ENCODE data around the gene CHRNG.

The CHRNG gene

DNA sequence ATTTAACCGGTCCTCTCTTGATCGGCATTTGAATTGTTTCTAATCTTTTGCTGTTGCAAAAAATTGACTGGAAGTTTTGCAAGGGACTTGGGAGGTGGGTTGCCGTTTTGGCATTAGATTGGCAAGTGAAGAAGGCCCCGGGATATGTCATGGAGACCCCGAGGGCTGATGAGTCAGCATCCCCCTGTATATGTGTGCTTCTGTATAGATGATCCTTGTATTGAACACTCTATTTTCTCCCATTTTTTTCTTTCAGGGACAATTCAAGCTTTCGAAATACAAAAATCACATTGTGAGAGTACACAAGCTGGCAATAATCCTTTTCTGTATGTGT is 41.1 kb downstream of the CHRNG start:
- DNase-seq: no peak

DNA sequence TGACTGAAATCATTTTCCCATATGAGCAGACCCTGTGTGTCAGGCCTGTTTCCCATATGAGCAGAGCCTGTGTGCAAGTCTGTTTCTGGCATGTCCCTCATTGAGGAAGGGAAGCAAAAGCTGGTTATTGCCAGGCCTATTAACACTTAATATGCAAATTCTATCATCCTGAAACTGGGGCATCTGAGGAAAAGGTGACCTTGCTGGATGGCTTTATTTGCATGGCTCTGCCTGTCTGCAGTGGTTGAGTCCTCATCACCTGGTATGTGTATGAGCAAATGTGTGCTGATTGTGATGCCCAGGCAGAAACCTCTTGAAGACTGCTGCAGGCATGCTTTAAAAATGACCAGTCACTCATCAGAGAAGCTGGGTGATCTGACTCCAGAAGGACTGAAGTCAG is 42.2 kb downstream of the CHRNG start:
- DNase-seq: no peak

- DNase-seq: no peak
Observed at GRCh38 chr2:232584238-232584637, 44.7 kb downstream of the CHRNG start.

DNA sequence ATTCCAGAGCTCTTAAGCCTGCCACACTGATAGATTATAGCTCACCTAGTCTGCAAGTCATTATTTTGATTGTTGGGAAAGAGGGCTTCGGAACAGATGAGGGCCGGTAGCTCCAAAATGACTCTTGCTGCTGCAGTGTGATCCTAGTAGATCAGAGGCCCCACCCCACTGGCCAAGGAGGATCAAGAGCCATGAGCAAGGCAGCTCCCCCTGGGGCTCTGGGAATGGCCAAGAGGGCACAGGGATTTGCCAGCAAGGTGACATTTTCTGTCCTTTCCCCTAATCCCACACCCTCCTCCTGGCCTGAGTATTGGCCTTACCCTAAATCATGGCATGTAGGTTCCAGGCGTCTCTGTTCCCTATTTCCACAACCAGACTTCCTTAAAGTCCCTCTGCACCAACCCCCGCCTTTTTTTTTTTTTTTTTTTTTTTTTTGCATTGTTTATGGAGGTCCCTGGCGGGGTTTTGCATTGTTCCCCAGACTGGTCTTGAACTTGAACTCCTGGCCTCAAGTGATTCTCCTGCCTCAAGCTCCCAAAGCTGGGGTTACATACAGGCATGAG is 47.5 kb downstream of the CHRNG start:
- DNase-seq: no peak

DNA sequence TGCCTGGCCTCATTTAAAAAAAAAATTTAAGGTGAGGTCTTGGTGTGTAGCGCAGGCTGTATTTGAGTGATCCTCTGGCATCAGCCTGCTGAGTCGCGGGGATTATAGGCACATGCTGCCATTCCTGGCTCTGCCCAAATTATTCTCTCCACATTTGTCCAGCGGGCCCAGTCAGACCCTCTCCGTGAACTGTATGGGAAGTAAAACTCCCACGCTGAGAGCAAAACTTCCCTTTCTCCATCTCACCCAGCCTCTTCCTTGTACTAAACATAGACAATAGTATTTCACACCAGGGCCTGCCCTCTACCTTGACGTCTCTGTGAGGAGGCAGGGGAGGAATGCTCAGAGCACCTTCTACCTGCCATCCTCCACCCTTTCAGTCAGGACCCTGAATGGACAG is 48.0 kb downstream of the CHRNG start:
- no peak for DNase-seq

- no peak for DNase-seq
Observed at GRCh38 chr2:232588031-232588430, 48.5 kb downstream of the CHRNG start.

DNA sequence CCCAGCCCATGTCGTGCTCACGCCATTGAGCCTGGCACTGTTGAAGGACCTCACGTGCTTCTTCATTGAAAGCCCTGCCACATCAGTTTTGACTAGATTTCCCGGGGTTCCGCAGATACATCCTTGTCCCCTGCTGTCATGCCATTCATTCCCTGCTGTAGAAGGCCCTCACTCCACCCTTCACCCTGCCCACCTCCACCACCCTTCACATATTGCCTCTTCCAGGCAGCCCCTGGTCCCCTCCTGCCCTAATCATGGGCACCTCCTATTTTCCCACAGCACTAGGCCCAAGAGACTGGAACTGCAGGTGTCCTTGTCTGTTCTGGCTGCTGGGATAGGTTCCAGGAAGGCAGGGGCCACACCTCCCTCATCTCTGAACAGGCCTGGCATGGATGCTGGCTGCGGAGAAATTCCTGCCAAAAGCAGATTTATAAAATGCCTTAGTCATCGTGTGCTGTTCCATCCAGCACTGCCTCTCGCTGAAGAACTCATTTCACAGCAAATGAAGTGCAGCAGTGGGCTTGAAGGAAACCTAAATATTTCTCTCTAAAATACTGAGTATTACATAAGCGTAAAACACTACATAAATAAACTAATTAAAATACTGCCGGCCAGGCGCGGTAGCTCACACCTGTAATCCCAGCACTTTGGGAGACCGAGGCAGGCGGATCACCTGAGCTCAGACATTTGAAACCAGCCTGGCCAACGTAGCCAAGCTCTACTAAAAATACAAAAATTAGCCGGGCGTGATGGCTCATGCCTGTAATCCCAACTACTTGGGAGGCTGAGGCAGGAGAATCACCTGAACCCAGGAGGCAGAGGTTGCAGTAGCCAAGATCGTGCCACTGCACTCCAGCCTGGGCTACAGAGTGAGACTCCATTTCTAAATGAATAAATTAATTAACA is 49.4 kb downstream of the CHRNG start:
- DNase-seq: no peak

DNA sequence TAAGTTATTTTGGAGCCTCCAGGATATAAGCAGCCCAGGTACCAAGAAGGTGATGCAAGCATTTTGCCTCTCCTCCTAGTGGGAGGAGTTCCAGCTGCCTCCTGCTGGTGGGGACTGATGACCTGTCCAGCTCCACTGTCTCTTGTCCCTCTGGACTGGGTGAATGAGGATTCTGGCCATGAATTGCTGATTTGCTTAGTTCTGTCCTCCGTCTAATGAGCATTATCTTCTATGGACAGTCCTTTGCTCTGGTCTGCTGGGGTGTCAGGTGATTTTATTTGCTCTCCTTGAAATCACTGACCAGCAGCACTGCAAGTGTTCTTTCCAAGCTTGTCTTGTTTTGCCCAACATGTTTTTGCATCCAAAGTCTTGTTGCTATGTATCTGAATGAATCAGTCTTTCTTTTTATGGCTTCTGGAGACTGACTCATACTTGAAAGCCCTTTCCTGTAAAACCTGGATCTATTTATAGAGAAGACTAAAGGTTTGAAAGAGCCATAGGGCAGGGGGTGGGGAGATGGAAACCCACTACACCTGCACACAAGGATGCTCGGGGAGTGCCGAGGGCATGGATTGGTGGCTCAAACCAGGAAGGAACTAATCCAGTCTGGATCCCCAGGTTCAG is 53.4 kb downstream of the CHRNG start:
- DNase-seq: no peak

DNA sequence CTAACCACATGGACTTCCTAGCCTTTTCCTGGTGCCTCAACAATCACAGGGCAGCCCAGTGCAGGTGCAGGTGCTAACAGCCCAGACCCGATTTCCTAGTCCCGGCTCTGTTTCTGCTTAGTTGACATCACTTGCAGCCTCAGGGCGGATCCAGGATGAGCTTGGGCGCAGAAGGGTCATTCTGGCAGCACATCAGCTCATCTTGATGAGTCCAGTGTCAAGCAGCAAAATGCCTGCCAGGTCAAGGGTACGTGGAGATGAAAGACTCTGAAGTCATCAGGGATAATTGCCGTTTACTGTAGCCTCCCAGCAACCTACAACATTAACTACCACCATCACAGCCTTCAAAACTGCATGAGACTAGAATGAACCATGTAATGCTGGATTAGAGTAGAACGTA is 54.5 kb downstream of the CHRNG start:
- no peak for DNase-seq

Data from cortex of kidney (tissue), 1 donor.